ENCODE measurements around the gene SRRM4.

DNA sequence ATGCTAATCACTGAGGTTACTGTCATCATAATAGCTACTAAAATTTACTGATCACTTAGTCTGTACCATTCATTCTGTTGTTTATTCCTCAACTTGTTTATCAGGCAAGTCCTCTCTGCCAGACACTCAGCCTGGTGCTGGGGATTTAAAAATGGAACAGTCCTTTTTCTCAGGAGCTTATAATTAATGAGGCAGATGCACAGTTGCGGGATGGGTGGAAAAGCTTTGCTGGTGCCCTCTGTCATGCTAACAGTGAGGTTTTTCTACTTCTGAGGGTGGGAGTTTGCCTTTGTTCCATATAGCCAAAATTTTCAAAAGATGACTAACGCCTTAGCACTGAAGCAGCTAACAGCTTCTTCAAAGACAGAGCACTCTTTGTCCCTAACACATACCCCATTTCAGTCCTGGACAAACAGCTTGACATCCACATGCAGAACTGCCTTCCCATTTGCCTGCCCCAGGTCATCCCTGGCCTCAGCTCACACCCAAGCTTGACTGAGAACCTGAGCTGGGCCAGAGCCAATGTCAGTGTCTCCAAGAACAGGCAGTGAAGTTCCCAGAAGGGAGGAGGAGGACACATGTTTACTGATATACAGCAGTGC is 166.6 kb downstream of the SRRM4 start:
- TF ChIP-seq POLR2A (IDR thresholded peaks at IDR 0.05) (no peak), EP300 (IDR thresholded peaks at IDR 0.05) (no peak)
- TF ChIP-seq, protein P1, sequence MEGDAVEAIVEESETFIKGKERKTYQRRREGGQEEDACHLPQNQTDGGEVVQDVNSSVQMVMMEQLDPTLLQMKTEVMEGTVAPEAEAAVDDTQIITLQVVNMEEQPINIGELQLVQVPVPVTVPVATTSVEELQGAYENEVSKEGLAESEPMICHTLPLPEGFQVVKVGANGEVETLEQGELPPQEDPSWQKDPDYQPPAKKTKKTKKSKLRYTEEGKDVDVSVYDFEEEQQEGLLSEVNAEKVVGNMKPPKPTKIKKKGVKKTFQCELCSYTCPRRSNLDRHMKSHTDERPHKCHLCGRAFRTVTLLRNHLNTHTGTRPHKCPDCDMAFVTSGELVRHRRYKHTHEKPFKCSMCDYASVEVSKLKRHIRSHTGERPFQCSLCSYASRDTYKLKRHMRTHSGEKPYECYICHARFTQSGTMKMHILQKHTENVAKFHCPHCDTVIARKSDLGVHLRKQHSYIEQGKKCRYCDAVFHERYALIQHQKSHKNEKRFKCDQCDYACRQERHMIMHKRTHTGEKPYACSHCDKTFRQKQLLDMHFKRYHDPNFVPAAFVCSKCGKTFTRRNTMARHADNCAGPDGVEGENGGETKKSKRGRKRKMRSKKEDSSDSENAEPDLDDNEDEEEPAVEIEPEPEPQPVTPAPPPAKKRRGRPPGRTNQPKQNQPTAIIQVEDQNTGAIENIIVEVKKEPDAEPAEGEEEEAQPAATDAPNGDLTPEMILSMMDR (IDR thresholded peaks at IDR 0.05) = no peak
